DND-41 (cell line): ENCODE results near the gene LRRC4B.

Source experiments
- ATAC-seq: fragments of 200-7000 bp; cut with Tn5 transposase; 3 replicates; pipeline ENCODE4 v1.9.1; 2021; ENCODE audit warnings: low read depth; ENCODE audit not compliant: insufficient read depth
- DNase-seq: peaks from one replicate; pipeline ENCODE4 v3.0.0-alpha.2; 2020
- H2AFZ ChIP-seq: 2 replicates; pipeline ENCODE4 v1.6.0; 2012; ENCODE audit warnings: low read depth, low read length
- H3K27ac ChIP-seq: 2 replicates; pipeline ENCODE4 v1.5.1; 2012; ENCODE audit warnings: low read length, inconsistent platforms
- H3K27me3 ChIP-seq: fragments of 200-600 bp; sonication (generic); 2 replicates; pipeline ENCODE4 v1.6.0; 2012; ENCODE audit warnings: low read length, mild to moderate bottlenecking, inconsistent platforms; ENCODE audit not compliant: insufficient read depth, poor library complexity
- H3K36me3 ChIP-seq: 2 replicates; pipeline ENCODE4 v1.5.1; 2012; ENCODE audit warnings: low read length, inconsistent platforms; ENCODE audit not compliant: insufficient read depth
- H3K4me1 ChIP-seq: 2 replicates; pipeline ENCODE4 v1.5.1; 2012; ENCODE audit warnings: mild to moderate bottlenecking, low read length; ENCODE audit not compliant: insufficient read depth
- H3K4me2 ChIP-seq: 2 replicates; pipeline ENCODE4 v1.6.0; 2012; ENCODE audit warnings: mild to moderate bottlenecking, moderate library complexity, low read length, inconsistent platforms; ENCODE audit not compliant: insufficient read depth
- H3K4me3 ChIP-seq, 2 experiments: fragments of 200-600 bp in 1 of 2; shearing (Covaris generic) in 1 of 2; 2 replicates each; pipeline ENCODE4 v1.5.1; 2012 to 2016; ENCODE audit warnings: inconsistent platforms in 2 of 2, low read length in 2 of 2, mild to moderate bottlenecking in 2 of 2, low read depth in 1 of 2, moderate library complexity in 1 of 2
- H3K79me2 ChIP-seq: 2 replicates; pipeline ENCODE4 v1.6.0; 2012; ENCODE audit warnings: low read length, inconsistent platforms; ENCODE audit not compliant: insufficient read depth
- H3K9ac ChIP-seq: 2 replicates; pipeline ENCODE4 v1.6.0; 2012; ENCODE audit warnings: low read depth, mild to moderate bottlenecking, inconsistent platforms, low read length, moderate library complexity
- H3K9me3 ChIP-seq: 2 replicates; pipeline ENCODE4 v1.5.1; 2012; ENCODE audit warnings: low read length, moderate library complexity, mild to moderate bottlenecking, inconsistent platforms; ENCODE audit not compliant: insufficient read depth, severe bottlenecking
- H4K20me1 ChIP-seq: 2 replicates; pipeline ENCODE4 v1.6.0; 2012; ENCODE audit warnings: low read length; ENCODE audit not compliant: insufficient read depth
- EZH2 ChIP-seq: IDR thresholded peaks from 3 replicates; pipeline ENCODE4 v1.6.1; 2012; ENCODE audit warnings: borderline replicate concordance, low read depth, mild to moderate bottlenecking, moderate library complexity, low read length, inconsistent platforms; ENCODE audit not compliant: severe bottlenecking
- TF ChIP-seq, protein P1 (sequence below): IDR thresholded peaks from 2 replicates; pipeline ENCODE4 v1.5.1; 2012; ENCODE audit warnings: borderline replicate concordance, low read length, moderate library complexity, mild to moderate bottlenecking; ENCODE audit not compliant: poor library complexity, severe bottlenecking; ENCODE audit errors: extremely low read depth

The LRRC4B gene

DNA sequence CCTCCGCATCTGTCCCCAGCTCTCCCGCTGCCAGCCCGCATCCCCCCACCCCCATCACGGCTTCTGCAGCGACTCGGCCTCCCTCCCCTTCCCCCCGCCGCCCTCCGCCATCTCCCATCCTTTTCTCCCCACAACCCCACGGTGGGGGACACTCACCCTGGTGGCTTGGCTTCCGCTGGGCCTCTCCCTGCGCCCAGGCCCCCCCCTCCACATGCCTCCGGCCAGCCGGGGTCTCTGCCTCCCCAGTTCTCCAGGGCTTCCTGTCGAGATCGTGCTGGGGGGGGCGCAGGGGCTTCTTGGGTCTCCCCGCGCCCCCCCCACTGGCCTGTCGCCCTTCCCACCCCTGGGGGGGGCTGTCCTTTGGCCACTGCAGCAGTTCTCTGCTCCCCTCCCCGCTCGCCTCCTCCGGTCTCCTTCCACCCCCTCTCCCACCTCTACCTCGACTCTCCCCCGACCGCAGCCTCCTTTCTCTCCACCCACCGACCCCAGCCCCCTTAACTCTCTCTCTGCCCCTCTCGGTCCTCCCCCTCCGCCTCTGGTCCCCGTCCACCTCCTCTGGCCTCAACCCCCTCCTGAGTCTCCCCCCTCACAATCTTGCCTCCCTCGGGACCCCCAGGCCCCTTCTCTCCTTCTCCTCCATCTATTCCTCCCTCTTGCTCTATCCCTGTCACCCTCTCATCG lies 17.1 kb downstream of the LRRC4B start:
- TF ChIP-seq, protein P1, sequence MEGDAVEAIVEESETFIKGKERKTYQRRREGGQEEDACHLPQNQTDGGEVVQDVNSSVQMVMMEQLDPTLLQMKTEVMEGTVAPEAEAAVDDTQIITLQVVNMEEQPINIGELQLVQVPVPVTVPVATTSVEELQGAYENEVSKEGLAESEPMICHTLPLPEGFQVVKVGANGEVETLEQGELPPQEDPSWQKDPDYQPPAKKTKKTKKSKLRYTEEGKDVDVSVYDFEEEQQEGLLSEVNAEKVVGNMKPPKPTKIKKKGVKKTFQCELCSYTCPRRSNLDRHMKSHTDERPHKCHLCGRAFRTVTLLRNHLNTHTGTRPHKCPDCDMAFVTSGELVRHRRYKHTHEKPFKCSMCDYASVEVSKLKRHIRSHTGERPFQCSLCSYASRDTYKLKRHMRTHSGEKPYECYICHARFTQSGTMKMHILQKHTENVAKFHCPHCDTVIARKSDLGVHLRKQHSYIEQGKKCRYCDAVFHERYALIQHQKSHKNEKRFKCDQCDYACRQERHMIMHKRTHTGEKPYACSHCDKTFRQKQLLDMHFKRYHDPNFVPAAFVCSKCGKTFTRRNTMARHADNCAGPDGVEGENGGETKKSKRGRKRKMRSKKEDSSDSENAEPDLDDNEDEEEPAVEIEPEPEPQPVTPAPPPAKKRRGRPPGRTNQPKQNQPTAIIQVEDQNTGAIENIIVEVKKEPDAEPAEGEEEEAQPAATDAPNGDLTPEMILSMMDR, result no peak
- TF ChIP-seq EZH2, result no peak
- H3K36me3 ChIP-seq, result no peaks in the 10 kb centered on the region
- no peak overlapping the region for H3K4me2 ChIP-seq
- no peak for ATAC-seq
- no peaks in the 10 kb centered on the region for H3K27me3 ChIP-seq
- H3K79me2 ChIP-seq, result no peaks in the 10 kb centered on the region
- H3K27ac ChIP-seq, result no peak overlapping the region
- H4K20me1 ChIP-seq, result no peaks in the 10 kb centered on the region
- DNase-seq, result no peak
- H3K9me3 ChIP-seq, result no peaks in the 10 kb centered on the region
- no peak overlapping the region for H3K9ac ChIP-seq
- H3K4me3 ChIP-seq, result no peak overlapping the region
- 0 out of 2 replicates have a peak, but pooled peaks cover 1% of the 10 kb centered on the region for H3K4me1 ChIP-seq
- no peak overlapping the region for H2AFZ ChIP-seq

DNA sequence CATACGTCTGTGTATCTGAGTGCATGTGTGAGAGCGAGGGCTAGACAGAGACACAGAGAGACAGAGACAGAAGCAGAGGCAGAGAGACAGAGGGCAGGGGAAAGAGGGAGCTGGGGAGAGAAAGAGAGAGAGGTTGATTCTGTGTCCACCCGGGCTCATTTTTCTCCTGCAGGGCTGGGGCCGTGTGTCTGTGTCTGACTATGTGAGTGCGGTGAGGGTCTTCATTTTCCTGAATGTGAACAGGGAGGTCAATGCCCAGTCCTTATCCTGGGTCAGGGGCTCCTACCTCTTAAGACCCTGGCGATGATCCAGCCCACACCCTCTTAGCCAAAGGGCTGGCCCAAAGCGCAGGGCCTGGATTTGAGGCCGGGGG lies 17.7 kb downstream of the LRRC4B start:
- Histone ChIP-seq H3K79me2 (no peaks in the 10 kb centered on the region), H2AFZ (no peak overlapping the region), H3K9ac (no peak overlapping the region), H3K9me3 (no peaks in the 10 kb centered on the region), H3K27ac (no peak overlapping the region), H3K36me3 (no peaks in the 10 kb centered on the region), H3K27me3 (no peaks in the 10 kb centered on the region), H4K20me1 (no peaks in the 10 kb centered on the region), H3K4me3 (no peak overlapping the region), H3K4me2 (no peak overlapping the region), H3K4me1 (no peaks in the 10 kb centered on the region)
- no peak for DNase-seq
- TF ChIP-seq EZH2, result no peak
- TF ChIP-seq, protein P1, result no peak
- ATAC-seq, result no peak

DNA sequence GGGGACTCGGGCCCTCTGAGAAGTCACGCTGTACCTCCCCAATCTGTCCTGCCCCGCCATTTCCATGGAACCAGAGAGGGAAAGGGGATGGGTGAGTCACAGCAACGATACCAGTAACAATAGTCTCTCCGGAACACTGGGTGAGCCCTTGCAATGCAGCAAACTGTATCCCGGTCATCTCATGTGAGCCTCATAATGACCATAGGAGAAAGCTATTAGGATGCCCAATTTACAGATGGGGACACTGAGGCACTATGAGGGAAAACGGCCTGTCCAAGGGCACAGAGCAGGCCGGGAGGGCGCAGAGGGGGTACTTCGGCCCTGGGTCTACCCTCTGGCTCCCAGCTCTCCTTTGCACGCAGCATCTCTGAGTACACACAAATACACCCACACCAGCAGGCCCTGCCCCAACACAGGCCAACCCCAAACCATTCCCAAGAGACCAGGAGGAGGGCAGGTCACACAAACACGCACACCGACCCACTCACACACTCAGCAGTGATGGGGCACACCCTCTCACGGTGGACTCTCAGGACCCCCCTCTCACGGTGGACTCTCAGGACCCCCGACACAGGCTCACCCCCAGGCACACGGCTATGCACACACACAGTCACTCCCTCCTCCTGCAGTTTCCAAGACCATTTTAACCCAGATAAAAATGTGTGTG lies 18.2 kb downstream of the LRRC4B start:
- DNase-seq (no peak), ATAC-seq (no peak)
- Histone ChIP-seq H3K79me2 (no peaks in the 10 kb centered on the region), H3K4me3 (no peak overlapping the region), H2AFZ (no peak overlapping the region), H4K20me1 (no peaks in the 10 kb centered on the region), H3K36me3 (no peaks in the 10 kb centered on the region), H3K27me3 (no peaks in the 10 kb centered on the region), H3K27ac (no peak overlapping the region), H3K9ac (no peak overlapping the region), H3K4me1 (no peaks in the 10 kb centered on the region), H3K4me2 (no peak overlapping the region), H3K9me3 (no peaks in the 10 kb centered on the region)
- no peak for TF ChIP-seq EZH2
- TF ChIP-seq, protein P1, result no peak
